Activated CD8-positive, alpha-beta T cell treated with anti-CD3 and anti-CD28 coated beads, Interleukin-2, amount 10 ng/mL, durations not matched to agents 7 days and 5 days (primary cell): ENCODE results near the gene MANEAL. TPM values are rescaled to one million over a fixed set of nuclear protein-coding genes. Genes with fewer than 3 reads are reported as not detected.

Experiments used
- ATAC-seq: fragments of 150-1000 bp; cut with Tn5 transposase; one replicate; pipeline ENCODE4 v1.10.0; 2021; ENCODE audit warnings: moderate library complexity
- CTCF ChIA-PET: fragments of 350-600 bp; sonication (Branson Sonifier 250); formaldehyde crosslinking; loops from one replicate; lab custom pipeline; 2021; ENCODE audit warnings: antibody characterized with exemption; lab: Charles Lee
- POLR2A ChIA-PET: fragments of 350-600 bp; sonication (Branson Sonifier 250); formaldehyde crosslinking; loops from one replicate; lab custom pipeline; 2021; ENCODE audit warnings: antibody characterized with exemption; lab: Charles Lee
- DNase-seq: peaks from one replicate; pipeline ENCODE4 v3.0.0-alpha.2; 2020
- H3K27ac Mint-ChIP-seq: one replicate; pipeline ENCODE4 v1.8.0; 2021; ENCODE audit warnings: mild to moderate bottlenecking, mixed read lengths
- H3K27me3 Mint-ChIP-seq: one replicate; pipeline ENCODE4 v1.8.0; 2021; ENCODE audit warnings: low read depth, mixed read lengths
- H3K36me3 Mint-ChIP-seq: one replicate; pipeline ENCODE4 v1.8.0; 2021; ENCODE audit warnings: low read depth, mixed read lengths
- H3K4me1 Mint-ChIP-seq: one replicate; pipeline ENCODE4 v1.8.0; 2021; ENCODE audit warnings: low read depth, mixed read lengths
- H3K4me3 Mint-ChIP-seq: one replicate; pipeline ENCODE4 v1.8.0; 2021; ENCODE audit warnings: mild to moderate bottlenecking, mixed read lengths
- H3K9me3 Mint-ChIP-seq: one replicate; pipeline ENCODE4 v1.8.0; 2022; ENCODE audit warnings: mixed read lengths; ENCODE audit not compliant: insufficient read depth
- total RNA-seq, 2 experiments: library from RNA; stranded (reverse); gene quantifications; one replicate each; pipeline ENCODE4 v1.2.3, GENCODE V29; 2021

Gene MANEAL
- total RNA-seq, 2 experiments from 2014 or later = 1.2 to 2.5 TPM

DNA sequence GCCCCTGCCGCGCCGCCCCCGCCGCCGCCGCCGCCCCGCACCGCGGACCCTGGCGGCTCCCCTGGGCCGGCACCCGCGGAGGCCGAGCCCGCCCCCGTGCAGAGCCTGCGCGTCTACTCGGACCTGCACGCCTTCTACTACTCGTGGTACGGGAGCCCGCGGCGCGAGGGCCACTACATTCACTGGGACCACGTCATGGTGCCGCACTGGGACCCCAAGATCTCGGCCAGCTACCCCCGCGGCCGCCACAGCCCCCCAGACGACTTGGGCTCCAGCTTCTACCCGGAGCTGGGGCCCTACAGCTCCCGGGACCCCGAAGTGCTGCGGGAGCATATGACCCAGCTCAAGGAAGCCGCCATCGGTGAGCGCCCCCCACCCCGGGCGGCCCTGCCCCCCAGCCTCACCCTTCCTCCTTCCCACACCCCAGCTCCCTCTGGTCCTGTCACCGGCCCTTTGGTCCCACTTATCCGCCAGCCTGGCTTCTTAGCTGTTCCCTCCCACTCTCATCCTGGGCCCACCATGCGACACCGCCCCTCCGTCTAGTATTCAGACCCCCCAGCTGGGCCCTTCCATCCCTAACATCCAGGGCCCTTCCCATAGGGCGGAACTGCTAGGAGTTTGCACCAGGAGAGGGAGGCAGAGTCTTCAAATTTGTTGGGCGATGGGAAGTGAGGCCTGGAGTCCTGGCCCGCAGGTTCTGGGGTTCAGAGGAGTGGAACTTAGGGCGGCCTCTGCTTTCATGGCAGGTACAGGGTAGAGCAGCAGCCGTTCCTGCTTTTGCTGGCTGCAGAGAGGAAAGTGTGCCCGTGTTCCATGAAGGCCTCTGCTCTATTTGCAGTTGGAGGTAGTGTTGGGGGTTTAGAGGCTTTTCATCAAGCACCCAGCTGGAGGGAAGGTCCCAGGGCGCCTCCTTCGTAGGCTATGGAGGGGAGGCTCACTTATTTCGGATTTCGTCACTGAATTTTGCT is 1.0 kb downstream of the MANEAL start:
- DNase-seq = no peak
- POLR2A ChIA-PET = no interaction called here
- no peak overlapping the region for H3K27ac Mint-ChIP-seq

DNA sequence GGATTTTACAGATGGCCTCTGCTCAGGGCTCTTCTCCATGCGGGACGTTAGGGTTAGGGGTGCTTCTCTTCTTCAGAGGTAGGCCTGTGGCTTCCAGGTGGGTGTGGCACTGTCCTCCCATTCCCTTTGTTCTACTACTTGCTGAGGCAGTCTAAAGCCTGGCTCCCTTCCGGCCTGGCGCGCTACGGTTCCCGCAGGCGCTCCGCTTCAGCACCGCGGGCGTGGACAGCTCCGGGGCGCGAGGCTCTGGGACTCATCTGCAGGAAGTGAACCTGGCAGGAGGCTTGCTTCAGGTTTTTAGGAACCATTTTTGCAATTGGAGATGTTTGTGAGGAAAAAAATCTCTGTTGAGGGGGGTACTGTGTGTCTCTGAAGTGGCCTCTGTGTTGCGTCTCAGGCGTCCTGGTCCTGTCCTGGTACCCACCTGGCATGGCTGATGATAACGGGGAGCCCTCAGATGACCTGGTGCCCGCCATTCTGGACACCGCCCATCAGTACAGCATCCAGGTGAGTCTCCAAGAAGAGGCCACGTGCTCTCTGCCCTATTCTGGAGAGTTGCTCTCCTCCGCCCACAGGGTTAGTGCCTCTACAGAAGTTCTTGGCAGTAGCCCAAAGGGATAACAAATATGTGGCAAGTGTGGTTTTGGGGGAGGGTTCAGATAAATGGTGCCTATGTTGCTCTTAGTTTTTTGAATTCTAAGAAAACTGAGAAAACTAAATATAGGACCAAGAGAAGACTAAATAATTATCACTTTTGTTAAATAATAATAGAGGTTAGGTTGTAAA is 1.9 kb downstream of the MANEAL start:
- ATAC-seq (peak; percentile 43), DNase-seq (peak; percentile 66)
- peaks cover 28% of the 10 kb centered on the region for H3K27me3 Mint-ChIP-seq
- peaks cover 23% of the 10 kb centered on the region for H3K4me1 Mint-ChIP-seq
- H3K27ac Mint-ChIP-seq = no peak overlapping the region
- H3K4me3 Mint-ChIP-seq = peak overlapping the region; percentile 54
- no peaks in the 10 kb centered on the region for H3K9me3 Mint-ChIP-seq
- peaks cover 9% of the 10 kb centered on the region for H3K36me3 Mint-ChIP-seq
- POLR2A ChIA-PET = no interaction called here
- CTCF ChIA-PET = no interaction called here

More for the DNA sequence above, 1.0 kb downstream of the MANEAL start:
- ATAC-seq = peak; percentile 32
- Mint-ChIP-seq H3K4me3 (peak overlapping the region; percentile 65), H3K9me3 (no peaks in the 10 kb centered on the region), H3K27me3 (peaks cover 28% of the 10 kb centered on the region), H3K36me3 (peaks cover 3% of the 10 kb centered on the region), H3K4me1 (peaks cover 23% of the 10 kb centered on the region)
- CTCF ChIA-PET = no interaction called here

DNA sequence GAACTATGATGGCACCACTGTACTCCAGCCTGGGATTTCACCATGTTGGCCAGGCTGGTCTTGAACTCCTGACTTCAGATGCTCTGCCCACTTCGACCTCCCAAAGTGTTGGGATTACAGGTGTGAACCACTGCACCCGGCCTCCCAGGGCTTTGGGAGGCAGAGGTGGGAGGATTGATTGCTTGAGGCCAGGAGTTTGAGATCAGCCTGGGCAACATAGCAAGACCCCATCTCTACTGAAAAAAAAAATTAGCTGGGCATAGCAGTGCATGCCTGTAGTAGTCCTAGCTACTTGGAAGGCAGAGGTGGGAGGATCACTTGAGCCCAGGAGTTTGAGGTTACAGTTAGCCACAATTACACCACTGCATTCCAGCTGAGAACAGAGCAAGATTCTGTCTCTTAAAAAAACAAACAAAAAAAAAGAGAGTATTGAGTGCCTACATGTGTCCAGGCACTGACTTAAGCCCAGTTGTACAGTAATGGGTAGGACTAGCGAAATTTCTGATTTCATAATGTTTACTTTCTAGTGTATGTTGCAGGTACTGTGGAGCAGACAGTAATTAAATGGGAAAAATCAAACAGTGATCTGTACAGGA is 4.2 kb downstream of the MANEAL start:
- POLR2A ChIA-PET = interaction anchor here (1.0 kb wide), 1 partner anchor 10 kb away, joined by 4 read pairs; the partner anchor contains the start of genes C1orf122 and YRDC
- DNase-seq = no peak
- Mint-ChIP-seq H3K27ac (no peak overlapping the region), H3K4me1 (peaks cover 23% of the 10 kb centered on the region), H3K27me3 (peaks cover 12% of the 10 kb centered on the region), H3K4me3 (no peak overlapping the region), H3K9me3 (no peaks in the 10 kb centered on the region), H3K36me3 (peaks cover 23% of the 10 kb centered on the region)
- CTCF ChIA-PET = no interaction called here
- ATAC-seq = no peak

DNA sequence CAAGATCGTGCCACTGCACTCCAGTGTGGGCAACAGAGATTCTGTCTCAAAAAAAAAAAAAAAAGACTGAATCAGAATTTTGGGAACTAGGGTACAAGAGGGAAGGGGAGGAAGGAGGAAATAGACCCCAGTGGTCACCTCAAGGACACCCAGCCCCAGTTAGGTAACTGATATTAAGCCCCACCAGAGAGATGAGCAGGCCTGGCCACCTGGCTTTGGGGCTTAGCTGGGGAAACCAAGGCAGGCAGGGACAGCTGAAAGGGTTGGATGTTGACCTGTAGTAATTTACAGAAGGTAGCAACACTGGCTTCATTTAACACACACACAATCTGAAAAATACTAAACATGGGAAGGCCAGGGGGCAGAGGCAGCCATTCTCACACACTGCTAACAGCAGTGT is 8.8 kb downstream of the MANEAL start:
- no peaks in the 10 kb centered on the region for H3K27me3 Mint-ChIP-seq
- peaks cover 63% of the 10 kb centered on the region for H3K36me3 Mint-ChIP-seq
- no peaks in the 10 kb centered on the region for H3K9me3 Mint-ChIP-seq
- H3K27ac Mint-ChIP-seq = no peak overlapping the region
- no peak overlapping the region for H3K4me3 Mint-ChIP-seq
- H3K4me1 Mint-ChIP-seq = peaks cover 18% of the 10 kb centered on the region
- POLR2A ChIA-PET = no interaction called here
- no peak for DNase-seq
- CTCF ChIA-PET = interaction anchor here (1.1 kb wide), 1 partner anchor 21 kb away, joined by 3 read pairs; no protein-coding TSS in a partner anchor
- ATAC-seq = no peak

DNA sequence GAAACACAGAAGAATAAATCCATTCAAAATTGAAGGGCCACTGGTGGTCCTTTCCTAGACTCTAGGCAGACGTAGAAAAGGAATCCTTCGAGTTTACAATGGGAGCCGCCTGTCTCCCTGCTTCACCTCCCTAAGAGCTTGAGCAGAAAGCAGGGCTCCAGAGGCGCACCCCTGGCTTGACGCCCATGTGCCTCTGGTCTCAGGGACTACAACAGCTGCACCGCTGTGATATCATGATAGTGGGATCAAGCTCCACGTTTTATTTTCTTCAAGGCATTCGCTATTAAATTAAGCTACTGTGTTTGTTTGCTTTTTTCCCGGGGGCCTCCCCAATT is 13.5 kb downstream of the MANEAL start:
- ATAC-seq (no peak), DNase-seq (no peak)
- ChIA-PET POLR2A (interaction anchor here (0.6 to 2.9 kb wide), 10 partner anchors 10 to 238 kb away, joined by 3 to 19 read pairs (median 4); partner anchors contain the start of genes CDCA8 and MTF1), CTCF (interaction anchor here (0.8 to 3.1 kb wide), 2 partner anchors 53 to 116 kb away, joined by 3 to 44 read pairs; partner anchors contain the start of gene MTF1)
- peaks cover 34% of the 10 kb centered on the region for H3K4me1 Mint-ChIP-seq
- H3K27me3 Mint-ChIP-seq = no peaks in the 10 kb centered on the region
- no peaks in the 10 kb centered on the region for H3K9me3 Mint-ChIP-seq
- peak overlapping the region; percentile 84 for H3K4me3 Mint-ChIP-seq
- H3K27ac Mint-ChIP-seq = peak overlapping the region; percentile 90
- H3K36me3 Mint-ChIP-seq = peaks cover 49% of the 10 kb centered on the region

DNA sequence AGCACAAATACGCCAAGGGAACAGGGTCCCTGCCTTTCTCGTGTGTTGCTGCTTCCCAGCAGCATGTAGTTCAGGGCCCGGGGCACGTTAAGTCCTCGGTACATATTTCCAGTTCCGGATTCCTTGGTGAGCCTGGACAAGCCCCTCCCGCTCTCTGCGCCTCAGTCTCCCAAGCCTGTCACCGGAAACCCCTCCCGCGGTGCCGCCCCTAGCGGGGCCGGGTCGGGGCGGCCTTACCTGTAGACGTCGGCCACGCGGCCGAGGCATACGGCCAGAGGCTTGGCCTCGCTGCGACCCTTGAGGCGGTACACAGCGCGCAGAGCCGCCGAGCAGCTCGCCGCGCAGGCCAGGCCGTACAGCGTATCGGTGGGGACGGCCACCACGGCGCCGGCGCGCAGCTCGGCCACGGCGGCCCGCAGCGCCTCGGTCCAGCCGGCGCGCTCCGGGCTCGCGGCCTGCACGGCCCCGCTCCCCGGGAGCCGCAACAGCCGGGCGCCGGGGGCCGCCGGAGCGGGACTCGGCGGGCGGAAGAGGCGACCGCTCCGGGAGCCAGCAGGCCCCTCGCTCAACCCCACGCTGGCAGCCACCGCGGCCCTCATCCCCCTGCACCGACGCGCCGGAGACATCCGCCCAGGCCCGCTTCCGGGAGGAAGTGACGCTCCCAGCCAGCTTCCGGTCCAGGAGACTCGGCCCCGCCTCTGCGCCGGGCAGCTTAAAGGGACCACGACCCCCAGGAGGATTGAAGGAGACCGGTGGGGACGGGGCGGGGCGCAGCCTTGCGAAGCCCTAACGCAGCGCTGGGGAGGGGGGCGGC is 14.1 kb downstream of the MANEAL start, which contains the start of the genes C1orf122 and YRDC:
TSS of gene C1orf122 (plus strand) at position 236 of the 814 bp plus-strand sequence. CDS start 615 bp downstream, outside the sequence.
TSS of gene YRDC (minus strand) at position 654 of the 814 bp plus-strand sequence. CDS start at position 626, 28 bp downstream.
- H3K9me3 Mint-ChIP-seq = no peaks in the 10 kb centered on the region
- CTCF ChIA-PET = interaction anchor here (0.7 to 3.1 kb wide), 10 partner anchors 15 to 204 kb away, joined by 3 to 44 read pairs (median 3); partner anchors contain the start of genes MTF1 and SF3A3
- ATAC-seq (peak; percentile 91), DNase-seq (peak; percentile 95)
- peak within 1 kb of the TSS; percentile 98 for H3K27ac Mint-ChIP-seq
- peaks cover 34% of the 10 kb centered on the region for H3K4me1 Mint-ChIP-seq
- POLR2A ChIA-PET = interaction anchor here (0.6 to 2.9 kb wide), 17 partner anchors 10 to 293 kb away, joined by 3 to 19 read pairs (median 4); partner anchors contain the start of genes CDCA8, MEAF6 and MTF1
- H3K36me3 Mint-ChIP-seq = peaks cover 43% of the 10 kb centered on the region
- H3K27me3 Mint-ChIP-seq = no peaks in the 10 kb centered on the region
- H3K4me3 Mint-ChIP-seq = peak within 1 kb of the TSS; percentile 91

DNA sequence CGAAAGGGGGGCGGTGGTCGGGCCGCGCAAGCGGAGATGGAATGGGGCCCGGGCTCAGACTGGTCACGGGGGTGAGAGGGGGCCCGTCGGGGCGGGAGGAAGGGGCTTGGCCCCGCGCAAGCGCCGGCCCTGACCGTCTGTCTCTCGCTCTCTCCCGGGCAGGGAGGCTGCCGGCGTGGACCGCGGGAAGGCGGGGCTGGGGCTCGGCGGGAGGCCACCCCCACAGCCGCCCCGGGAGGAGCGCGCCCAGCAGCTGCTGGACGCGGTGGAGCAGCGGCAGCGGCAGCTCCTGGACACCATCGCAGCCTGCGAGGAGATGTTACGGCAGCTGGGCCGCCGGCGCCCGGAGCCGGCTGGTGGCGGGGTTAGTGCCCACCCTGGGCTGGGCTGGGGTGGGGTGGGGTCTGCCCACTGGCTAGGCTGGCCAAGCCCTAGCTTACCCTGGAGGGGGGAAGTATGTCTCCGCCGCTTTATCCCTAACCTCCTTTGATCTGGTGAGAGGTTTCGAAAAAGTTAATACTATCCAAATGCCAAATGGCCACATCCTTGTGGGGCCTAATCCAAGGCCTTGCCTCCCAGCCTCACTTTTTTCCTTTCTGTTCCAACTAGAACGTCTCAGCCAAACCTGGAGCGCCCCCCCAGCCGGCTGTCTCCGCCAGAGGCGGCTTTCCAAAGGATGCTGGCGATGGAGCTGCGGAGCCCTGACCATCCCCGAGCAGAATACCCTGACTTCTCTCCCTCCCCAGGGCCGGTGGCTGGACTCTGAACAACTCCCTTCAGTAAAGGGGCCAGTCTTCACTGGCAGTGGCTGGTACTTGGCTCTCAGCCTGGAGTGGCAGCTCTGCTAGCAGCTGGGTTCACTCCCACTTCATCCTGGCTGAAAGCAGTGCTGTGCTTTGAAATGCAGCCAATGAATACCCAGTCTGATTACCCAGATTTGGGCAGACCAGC is 15.0 kb downstream of the MANEAL start:
- no peaks in the 10 kb centered on the region for H3K9me3 Mint-ChIP-seq
- peaks cover 37% of the 10 kb centered on the region for H3K36me3 Mint-ChIP-seq

DNA sequence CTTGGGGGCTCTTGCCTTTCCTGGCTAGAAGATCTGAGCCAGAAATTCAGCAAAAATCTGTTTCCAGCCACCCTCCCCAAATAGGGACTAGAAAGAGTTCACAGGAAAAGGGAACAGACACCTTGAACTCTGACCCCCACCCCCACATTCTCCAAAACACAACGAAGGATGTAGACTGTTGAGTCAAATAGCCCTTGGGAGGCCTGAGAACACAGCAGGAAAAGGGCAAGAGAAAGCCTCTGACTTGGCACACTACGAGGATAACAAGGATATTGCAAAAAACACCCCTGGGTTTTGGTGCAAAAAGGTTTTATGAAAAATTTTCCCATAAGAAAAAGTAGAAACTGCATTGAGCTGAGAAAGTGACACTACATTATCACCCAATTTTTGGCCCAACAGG is 16.3 kb downstream of the MANEAL start:
- ChIA-PET CTCF (no interaction called here), POLR2A (no interaction called here)
- H3K36me3 Mint-ChIP-seq = peaks cover 32% of the 10 kb centered on the region
- H3K4me1 Mint-ChIP-seq = peaks cover 34% of the 10 kb centered on the region
- ATAC-seq = no peak
- no peaks in the 10 kb centered on the region for H3K27me3 Mint-ChIP-seq
- H3K9me3 Mint-ChIP-seq = no peaks in the 10 kb centered on the region
- H3K4me3 Mint-ChIP-seq = no peak overlapping the region
- no peak for DNase-seq
- H3K27ac Mint-ChIP-seq = no peak overlapping the region

More for the DNA sequence above, 15.0 kb downstream of the MANEAL start:
- DNase-seq (peak; percentile 33), ATAC-seq (peak; percentile 63)
- Mint-ChIP-seq H3K4me3 (peak overlapping the region; percentile 91), H3K4me1 (peaks cover 34% of the 10 kb centered on the region), H3K27ac (peak overlapping the region; percentile 98), H3K27me3 (no peaks in the 10 kb centered on the region)
- ChIA-PET CTCF (interaction anchor here (0.7 to 3.1 kb wide), 10 partner anchors 14 to 205 kb away, joined by 3 to 44 read pairs (median 3); partner anchors contain the start of genes MTF1 and SF3A3), POLR2A (interaction anchor here (0.9 to 2.9 kb wide), 12 partner anchors 9 to 333 kb away, joined by 3 to 19 read pairs (median 4); partner anchors contain the start of genes CDCA8, MEAF6 and MTF1)

DNA sequence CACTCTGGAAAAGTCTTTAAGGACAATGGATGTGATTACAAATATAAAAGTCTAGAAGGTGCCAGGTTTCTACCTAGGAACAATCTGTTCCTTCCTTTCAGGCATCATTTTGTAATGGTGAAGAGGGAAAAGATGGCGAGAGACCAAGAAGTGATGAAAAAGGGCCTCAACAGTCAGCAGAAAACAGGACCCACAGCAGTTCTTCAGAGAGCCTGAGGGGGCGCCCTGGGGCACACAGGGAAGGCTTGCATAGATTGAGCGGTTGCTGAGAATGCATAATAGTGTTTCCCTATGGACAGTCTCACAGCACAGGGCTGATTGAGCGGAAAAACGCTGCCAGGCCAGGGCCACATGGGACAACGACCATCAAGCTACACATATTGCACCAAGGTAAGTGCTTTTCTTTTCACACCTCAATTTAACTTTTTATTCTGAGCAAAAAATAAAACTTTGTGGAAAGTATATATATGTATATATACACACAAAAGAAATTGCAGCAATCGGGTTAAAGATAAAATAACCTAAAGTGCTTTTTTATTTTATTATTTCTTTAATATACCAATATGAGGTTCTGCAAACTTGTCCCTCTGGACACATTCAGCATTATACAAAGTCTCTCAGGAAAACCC is 17.5 kb downstream of the MANEAL start:
- Mint-ChIP-seq H3K27me3 (no peaks in the 10 kb centered on the region), H3K4me3 (no peak overlapping the region), H3K36me3 (peaks cover 28% of the 10 kb centered on the region), H3K27ac (no peak overlapping the region), H3K4me1 (peaks cover 25% of the 10 kb centered on the region), H3K9me3 (no peaks in the 10 kb centered on the region)
- ATAC-seq (no peak), DNase-seq (peak; percentile 71)
- POLR2A ChIA-PET = no interaction called here
- CTCF ChIA-PET = interaction anchor here (0.9 to 7.8 kb wide), 3 partner anchors 28 to 63 kb away, joined by 3 to 46 read pairs (median 4); partner anchors contain the start of gene MTF1
